ENCODE results near the gene VAMP2. TPM values are rescaled to one million over a fixed set of nuclear protein-coding genes. Genes with fewer than 3 reads are reported as not detected.

Gene VAMP2
- total RNA-seq, 1 donor from 2014 or later = 117 TPM

DNA sequence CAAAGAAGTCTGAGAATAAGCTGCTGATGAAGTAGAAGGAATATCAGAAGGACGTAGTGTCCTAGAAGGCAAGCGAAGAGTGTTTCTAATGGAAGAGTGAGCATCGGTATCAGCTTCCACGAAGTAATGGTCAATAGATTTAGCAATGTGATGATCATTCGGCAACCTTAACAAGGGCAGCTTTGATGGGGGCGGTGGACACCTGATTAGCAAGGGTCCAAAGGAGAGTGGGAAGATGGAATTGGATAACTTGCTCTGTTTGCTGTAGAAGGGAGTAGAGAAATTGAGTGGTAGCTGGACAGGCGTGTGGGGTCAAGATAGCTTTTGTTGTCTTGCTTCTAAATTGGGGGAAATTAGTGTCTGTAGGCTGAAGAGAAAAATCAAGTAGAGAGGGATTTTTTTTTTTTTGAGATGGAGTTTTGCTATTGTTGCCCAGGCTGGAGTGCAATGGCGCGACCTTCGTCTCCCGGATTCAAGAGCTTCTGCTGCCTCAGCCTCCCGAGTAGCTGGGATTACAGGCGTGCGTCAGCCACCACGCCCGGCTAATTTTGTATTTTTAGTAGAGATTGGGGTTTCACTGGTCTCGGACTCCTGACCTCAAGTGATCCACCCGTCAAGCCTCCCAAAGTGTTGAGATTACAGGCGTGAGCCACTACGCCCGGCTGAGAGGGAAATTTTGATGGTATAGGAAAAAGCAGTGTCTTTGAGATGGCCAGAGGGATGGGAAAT is 24.9 kb downstream of the VAMP2 start:
- Mint-ChIP-seq H3K4me3 (ENCODE audit: unreplicated experiment) (no peak overlapping the region), H3K27me3 (ENCODE audit: unreplicated experiment) (peaks cover 5% of the 10 kb centered on the region), H3K27ac (ENCODE audit: unreplicated experiment) (no peak overlapping the region), H3K9me3 (ENCODE audit: unreplicated experiment) (peaks cover 2% of the 10 kb centered on the region), H3K4me1 (ENCODE audit: low read depth, unreplicated experiment) (peaks cover 2% of the 10 kb centered on the region), H3K36me3 (ENCODE audit: unreplicated experiment) (no peaks in the 10 kb centered on the region)
- TF ChIP-seq, protein P1, sequence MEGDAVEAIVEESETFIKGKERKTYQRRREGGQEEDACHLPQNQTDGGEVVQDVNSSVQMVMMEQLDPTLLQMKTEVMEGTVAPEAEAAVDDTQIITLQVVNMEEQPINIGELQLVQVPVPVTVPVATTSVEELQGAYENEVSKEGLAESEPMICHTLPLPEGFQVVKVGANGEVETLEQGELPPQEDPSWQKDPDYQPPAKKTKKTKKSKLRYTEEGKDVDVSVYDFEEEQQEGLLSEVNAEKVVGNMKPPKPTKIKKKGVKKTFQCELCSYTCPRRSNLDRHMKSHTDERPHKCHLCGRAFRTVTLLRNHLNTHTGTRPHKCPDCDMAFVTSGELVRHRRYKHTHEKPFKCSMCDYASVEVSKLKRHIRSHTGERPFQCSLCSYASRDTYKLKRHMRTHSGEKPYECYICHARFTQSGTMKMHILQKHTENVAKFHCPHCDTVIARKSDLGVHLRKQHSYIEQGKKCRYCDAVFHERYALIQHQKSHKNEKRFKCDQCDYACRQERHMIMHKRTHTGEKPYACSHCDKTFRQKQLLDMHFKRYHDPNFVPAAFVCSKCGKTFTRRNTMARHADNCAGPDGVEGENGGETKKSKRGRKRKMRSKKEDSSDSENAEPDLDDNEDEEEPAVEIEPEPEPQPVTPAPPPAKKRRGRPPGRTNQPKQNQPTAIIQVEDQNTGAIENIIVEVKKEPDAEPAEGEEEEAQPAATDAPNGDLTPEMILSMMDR (IDR thresholded peaks at IDR 0.05; ENCODE audit: partially characterized antibody, unreplicated experiment) = no peak
- DNase-seq = no peak

GRCh38 chr17:8133941-8134340 is 28.8 kb downstream of the VAMP2 start:
- H3K4me1 Mint-ChIP-seq (ENCODE audit: low read depth, unreplicated experiment) = no peaks in the 10 kb centered on the region
- H3K9me3 Mint-ChIP-seq (ENCODE audit: unreplicated experiment) = peaks cover 2% of the 10 kb centered on the region
- no peak for DNase-seq
- H3K36me3 Mint-ChIP-seq (ENCODE audit: unreplicated experiment) = no peaks in the 10 kb centered on the region
- peaks cover 9% of the 10 kb centered on the region for H3K27me3 Mint-ChIP-seq (ENCODE audit: unreplicated experiment)
- H3K27ac Mint-ChIP-seq (ENCODE audit: unreplicated experiment) = no peak overlapping the region
- TF ChIP-seq, protein P1 (IDR thresholded peaks at IDR 0.05; ENCODE audit: partially characterized antibody, unreplicated experiment) = no peak
- no peak overlapping the region for H3K4me3 Mint-ChIP-seq (ENCODE audit: unreplicated experiment)

GRCh38 chr17:8133399-8133798 is 29.3 kb downstream of the VAMP2 start:
- DNase-seq = no peak
- Mint-ChIP-seq H3K27me3 (ENCODE audit: unreplicated experiment) (peaks cover 9% of the 10 kb centered on the region), H3K9me3 (ENCODE audit: unreplicated experiment) (peaks cover 2% of the 10 kb centered on the region), H3K4me1 (ENCODE audit: low read depth, unreplicated experiment) (no peaks in the 10 kb centered on the region), H3K4me3 (ENCODE audit: unreplicated experiment) (no peak overlapping the region), H3K27ac (ENCODE audit: unreplicated experiment) (no peak overlapping the region), H3K36me3 (ENCODE audit: unreplicated experiment) (no peaks in the 10 kb centered on the region)
- TF ChIP-seq, protein P1 (IDR thresholded peaks at IDR 0.05; ENCODE audit: partially characterized antibody, unreplicated experiment) = no peak

DNA sequence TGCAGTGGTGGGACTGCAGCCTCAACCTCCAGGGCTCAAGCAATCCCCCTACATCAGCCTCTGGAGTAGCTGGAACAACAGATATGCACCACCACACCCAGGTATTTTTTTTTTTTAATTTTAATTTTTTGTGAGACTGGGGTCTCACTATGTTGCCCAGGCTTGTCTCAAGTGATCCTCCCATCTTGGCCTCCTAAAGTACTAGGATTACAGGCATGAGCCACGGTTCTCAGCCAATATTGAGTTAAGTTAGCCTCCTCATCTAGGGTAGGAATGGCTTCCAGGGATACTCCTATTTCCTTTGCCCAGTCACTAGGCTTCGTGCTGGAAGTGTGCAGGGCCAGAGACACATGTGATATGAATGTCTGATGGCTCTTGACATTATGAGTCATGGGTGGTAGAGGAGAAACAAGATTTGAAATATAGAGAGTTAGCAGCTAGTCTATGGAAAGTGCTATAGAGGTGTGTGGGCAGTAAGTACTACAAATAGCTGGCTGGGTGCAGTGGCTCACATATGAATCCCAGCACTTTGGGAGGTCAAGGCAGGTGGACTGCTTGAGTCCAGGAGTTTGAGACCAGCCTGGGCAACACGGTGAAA is 30.8 kb downstream of the VAMP2 start:
- H3K36me3 Mint-ChIP-seq (ENCODE audit: unreplicated experiment) = no peaks in the 10 kb centered on the region

More for the DNA sequence above, 30.8 kb downstream of the VAMP2 start:
- Mint-ChIP-seq H3K4me3 (ENCODE audit: unreplicated experiment) (no peak overlapping the region), H3K27ac (ENCODE audit: unreplicated experiment) (no peak overlapping the region), H3K4me1 (ENCODE audit: low read depth, unreplicated experiment) (peaks cover 3% of the 10 kb centered on the region), H3K9me3 (ENCODE audit: unreplicated experiment) (peaks cover 5% of the 10 kb centered on the region), H3K27me3 (ENCODE audit: unreplicated experiment) (peaks cover 13% of the 10 kb centered on the region)
- no peak for DNase-seq
- TF ChIP-seq, protein P1 (IDR thresholded peaks at IDR 0.05; ENCODE audit: partially characterized antibody, unreplicated experiment) = no peak
